GM18907 (cell line): ENCODE measurements around the gene PLEKHS1.
A peak's percentile ranks its signal among the peaks of the same experiment; 100 is the strongest.
"Not testable (repeated sequence)": the region's sequence is repeated elsewhere in the genome, so short reads cannot be mapped to it uniquely, and the experiment has no call there.

Experiments
- ATAC-seq: cut with Tn5 transposase; IDR thresholded peaks from one replicate; pipeline ENCODE4 v1.9.1; 2021; ENCODE audit warnings: mild to moderate bottlenecking, moderate library complexity; ENCODE audit not compliant: unreplicated experiment

Gene PLEKHS1

DNA sequence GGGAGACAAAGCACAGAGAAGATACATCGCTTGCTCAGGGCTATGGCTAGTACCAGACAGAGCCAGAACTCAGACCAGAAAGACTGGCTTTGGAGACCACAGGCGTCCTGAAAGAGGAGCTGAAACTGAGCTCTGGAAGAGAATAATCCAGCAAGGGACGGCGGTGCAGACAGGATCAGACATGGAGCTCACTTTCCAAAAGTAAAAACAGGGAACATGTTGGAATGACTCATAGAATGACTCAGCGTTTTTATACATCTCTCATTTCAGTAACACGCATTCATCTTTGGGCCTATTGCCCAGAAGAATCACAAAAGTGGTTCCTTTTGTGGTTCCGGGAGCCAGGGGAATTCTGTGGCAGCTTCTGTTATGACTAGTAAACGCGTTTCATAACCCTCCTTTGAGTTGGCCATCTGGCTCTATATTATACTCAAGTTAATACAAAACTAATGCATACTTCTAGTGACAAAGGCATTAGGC lies 37.2 kb downstream of the PLEKHS1 start:
- peak; percentile 91 for ATAC-seq

DNA sequence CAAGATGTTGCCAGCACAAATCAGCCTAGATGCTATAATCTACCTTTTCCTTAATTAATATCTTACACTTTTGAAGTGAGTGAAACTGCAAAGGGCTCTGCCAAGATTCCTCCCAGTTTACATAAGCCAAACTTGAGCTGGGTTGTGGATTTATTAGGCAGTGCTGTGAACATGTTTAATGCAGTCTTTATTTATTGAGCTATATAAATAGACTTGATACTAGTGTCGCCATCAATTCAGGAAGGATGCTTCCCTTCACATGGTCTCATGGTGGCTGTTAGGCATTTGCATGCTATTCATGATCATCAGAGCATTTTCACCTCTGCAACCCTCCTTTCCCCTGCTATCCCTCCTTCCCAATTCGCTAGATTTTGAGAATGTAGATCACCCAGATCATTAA lies 40.2 kb downstream of the PLEKHS1 start:
- ATAC-seq = no peak

DNA sequence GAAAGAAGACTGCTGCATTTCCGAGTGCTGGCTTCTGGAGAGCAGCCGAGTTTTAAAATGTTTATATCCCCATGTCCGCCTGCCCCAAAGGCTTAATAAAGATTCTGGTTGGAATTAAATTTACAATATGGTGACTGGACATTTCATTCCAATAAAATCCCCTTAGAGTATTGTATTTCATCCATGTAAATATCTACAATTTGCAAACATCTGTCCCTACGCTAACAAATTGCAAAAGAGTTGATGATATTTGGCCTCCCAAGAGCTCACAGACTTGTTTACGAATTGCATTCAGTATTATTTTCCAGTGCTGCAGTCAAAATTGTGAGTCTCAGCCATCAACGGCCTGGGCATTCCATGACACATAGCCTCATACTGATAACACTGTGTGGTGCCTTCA lies 50.1 kb downstream of the PLEKHS1 start:
- ATAC-seq = no peak

DNA sequence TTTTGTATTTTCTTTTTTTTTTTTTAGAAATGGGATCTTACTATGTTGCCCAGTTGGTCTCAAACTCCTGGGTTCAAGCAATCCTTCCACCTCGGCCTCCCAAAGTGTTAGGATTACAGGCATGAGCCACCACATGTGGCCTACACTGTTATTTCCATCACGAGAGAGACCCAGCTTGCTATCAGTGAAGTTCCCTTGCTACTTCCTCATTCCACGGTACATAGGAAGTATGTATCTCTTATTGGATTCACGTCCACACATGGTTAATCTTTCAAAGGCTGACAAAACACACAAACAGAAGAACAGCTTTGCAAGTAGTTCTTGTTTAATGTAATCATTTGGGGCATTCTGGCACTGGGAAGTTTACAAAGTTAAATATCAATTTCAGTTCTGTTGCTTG lies 51.5 kb downstream of the PLEKHS1 start:
- ATAC-seq = no peak

DNA sequence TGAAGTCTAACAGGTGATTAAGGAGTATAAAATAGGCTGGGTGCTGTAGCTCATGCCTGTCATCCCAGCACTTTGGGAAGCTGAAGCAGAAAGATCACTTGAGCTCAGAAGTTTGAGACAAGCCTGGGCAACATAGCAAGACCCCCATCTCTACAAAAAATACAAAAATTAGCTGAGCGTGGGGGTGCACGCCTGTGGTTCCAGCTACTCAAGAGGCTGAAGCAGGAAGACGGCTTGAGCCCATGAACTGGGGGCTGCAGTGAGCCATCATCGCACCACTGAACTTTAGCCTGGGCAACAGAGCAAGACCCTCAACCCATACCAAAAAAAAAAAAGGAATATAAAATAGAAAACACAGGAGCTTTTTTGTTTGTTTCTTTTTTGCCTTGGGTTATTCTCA lies 55.0 kb downstream of the PLEKHS1 start:
- ATAC-seq = no peak

DNA sequence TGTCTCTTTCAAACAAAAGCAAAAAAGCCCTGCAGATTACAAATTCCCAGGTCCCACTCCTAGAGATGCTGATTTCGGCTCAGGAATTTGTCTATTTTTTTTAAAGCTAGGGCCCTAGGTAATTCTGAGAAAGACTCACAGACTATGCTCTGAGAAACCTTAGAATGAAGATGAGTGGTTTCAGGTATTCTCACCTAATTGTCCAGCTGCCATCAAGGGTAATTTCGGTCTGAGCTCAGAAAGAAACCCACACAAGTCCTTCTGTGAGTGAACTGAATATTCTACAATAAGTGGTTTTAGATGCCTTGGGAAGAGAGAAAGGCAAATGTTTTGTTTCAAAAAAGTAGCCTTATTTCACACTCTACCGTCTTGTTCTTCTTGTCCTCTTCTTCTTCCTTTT lies 56.7 kb downstream of the PLEKHS1 start:
- ATAC-seq = no peak

DNA sequence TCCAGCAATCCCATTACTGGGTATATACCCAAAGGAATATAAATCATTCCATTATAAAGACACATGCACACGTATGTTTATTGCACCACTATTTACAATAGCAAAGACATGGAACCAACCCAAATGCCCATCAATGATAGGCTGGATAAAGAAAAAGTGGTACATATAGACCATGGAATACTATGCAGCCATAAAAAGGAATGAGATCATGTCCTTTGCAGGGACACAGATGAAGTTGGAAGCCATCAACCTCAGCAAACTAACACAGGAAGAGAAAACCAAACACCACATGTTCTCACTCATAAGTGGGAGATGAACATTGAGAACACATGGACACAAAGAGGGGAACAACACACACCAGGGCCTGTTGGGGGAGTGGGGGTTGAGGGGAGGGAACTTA lies 63.2 kb downstream of the PLEKHS1 start:
- not testable (repeated sequence) for ATAC-seq

DNA sequence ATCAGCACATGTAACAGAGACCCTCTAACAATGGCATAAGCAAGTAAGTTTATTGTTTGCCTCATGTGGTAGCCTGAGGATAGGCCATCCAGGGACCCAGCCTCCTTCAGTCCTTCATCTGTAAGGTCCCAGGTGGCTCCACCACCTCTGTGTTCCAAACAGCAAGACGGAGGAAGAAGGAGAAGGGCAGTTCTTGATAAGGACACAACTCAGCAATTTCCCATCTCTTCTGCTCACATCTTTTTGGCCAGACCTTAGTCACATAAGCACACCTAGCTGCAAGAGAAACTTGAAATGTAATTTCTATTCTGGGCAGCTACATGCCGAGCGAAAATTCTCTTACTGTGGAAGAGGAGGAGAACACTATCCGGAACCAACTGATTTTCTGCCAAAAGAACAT lies 68.5 kb downstream of the PLEKHS1 start:
- no peak for ATAC-seq

DNA sequence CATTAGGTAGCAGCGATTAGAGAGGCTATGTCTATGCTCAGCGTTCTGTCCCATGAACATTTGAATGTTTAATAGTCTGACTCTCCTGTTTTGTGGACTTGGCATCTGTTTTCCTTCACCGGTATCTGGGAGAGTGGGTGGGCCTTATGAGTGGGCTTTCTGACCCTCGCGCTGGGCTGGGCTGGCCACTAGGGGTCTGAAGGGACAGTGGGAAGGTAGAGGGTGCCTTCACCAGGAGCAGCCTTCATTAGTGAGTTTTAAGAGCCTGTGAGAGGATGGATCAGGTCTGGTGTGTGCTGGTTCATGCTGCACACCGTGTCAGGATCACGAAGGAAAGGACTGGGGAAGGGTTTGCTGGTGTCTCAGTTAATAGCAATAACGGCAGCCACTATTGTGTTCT lies 69.0 kb downstream of the PLEKHS1 start:
- ATAC-seq = no peak

DNA sequence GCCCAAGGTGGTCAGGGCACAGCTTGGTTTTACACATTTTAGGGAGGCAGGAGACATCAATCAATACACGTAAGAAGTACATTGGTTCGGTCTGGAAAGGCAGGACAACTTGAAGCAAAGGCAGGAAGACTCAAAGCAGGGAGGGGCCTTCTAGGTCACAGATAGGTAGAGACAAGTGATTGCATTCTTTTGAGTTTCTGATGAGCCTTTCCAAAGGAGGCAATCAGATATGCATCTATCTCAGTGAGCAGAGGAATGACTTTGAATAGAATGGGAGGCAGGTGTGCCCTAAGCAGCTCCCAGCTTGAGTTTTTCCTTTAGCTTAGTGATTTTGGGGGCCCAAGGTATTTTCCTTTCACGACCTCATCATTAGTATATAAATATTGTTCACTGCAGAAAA lies 69.8 kb downstream of the PLEKHS1 start:
- ATAC-seq = not testable (repeated sequence)

DNA sequence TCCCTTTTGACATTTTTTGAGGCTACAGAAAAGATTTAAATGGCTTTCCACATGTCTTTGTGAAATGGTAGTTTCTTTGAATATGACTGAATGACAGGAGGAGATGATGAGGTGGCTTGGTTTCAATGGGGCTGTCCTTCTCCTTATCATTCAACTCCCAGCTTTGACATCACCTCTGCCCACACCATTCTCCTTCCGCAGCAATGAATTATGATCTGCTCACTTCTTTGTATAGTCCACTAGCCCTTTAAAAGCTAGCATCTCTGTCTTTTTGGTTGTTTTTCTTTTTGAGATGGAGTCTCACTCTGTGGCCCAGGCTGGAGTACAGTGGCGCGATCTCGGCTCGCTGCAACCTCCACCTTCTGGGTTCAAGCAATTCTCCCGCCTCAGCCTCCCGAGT lies 70.7 kb downstream of the PLEKHS1 start:
- ATAC-seq = no peak

DNA sequence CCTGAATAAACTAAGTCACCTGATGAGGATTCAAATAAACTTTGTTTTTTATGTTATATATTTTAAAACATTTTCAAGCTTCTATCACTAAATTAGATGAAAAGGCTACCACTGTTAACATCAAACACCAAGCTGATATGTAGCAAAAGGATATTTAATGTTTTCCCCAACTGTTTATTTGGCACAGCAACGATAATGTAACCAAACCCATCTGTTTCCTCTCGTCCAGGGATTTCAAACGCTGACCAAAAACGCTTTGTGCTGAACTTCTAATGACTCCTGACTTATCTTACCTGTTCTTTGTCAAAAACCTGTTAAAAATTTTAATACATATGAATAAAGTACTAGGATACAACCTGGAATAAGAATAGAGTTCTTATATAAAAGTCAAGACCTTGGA lies 71.9 kb downstream of the PLEKHS1 start:
- ATAC-seq = no peak

DNA sequence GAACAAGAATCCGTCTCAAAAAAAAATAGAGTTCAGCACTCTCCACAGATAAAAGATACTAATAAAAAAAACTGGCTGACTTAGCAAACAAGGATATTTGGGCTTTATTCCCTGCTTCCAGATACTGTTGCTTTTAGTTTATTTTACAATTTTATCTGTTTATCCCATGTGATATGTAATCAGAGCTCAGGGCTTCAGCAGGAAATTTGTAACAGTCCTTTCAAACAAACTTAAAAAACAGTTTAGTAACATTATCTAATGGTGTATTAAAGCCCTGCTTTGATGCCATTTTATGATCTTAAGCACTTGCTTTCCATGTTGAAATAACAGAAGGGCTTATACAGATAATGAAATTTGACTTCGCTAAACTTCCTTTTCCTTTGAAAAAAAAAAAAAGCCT lies 74.3 kb downstream of the PLEKHS1 start:
- no peak for ATAC-seq

DNA sequence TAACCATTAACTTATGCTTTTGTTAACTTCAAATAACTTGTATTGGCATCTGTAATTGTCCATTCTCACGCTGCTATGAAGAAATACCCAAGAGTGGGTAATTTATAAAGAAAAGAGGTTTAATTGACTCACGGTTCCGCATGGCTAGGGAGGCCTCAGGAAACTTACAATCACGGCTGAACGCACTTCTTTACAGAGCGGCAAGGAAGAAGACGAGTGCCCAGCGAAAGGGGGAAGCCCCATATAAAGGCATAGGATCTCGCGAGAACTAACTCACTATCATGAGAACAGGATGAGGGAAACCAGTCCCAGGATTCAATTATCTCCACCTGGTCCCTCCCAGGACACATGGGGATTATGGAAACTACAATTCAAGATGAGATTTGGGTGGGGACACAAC lies 77.1 kb downstream of the PLEKHS1 start:
- not testable (repeated sequence) for ATAC-seq
